Measurements from ENCODE around the gene DMD.

Gene DMD

GRCh38 chrX:32987142-32987541 lies 224.2 kb downstream of the DMD start:
- H3K4me3 ChIP-seq (replicated peaks in 1 of 2; ENCODE audit: low read depth in 2 of 2, low read length in 2 of 2), result no peak overlapping the region
- TF ChIP-seq CTCF (IDR thresholded peaks at IDR 0.05; ENCODE audit: low read depth, low read length), result no peak
- no peak for DNase-seq (ENCODE audit: low read depth in 2 of 2)

- no peak for DNase-seq (ENCODE audit: low read depth in 2 of 2)
- no peak for TF ChIP-seq CTCF (IDR thresholded peaks at IDR 0.05; ENCODE audit: low read depth, low read length)
- H3K4me3 ChIP-seq (replicated peaks in 1 of 2; ENCODE audit: low read depth in 2 of 2, low read length in 2 of 2), result no peak overlapping the region
Measured at GRCh38 chrX:32985544-32985943, 225.8 kb downstream of the DMD start.

GRCh38 chrX:32966821-32967355 lies 244.5 kb downstream of the DMD start:
- no peak for DNase-seq (ENCODE audit: low read depth in 2 of 2)

GRCh38 chrX:32954125-32954524 lies 257.2 kb downstream of the DMD start:
- TF ChIP-seq CTCF (IDR thresholded peaks at IDR 0.05; ENCODE audit: low read depth, low read length), result no peak
- DNase-seq (ENCODE audit: low read depth in 2 of 2), result no peak
- H3K4me3 ChIP-seq (replicated peaks in 1 of 2; ENCODE audit: low read depth in 2 of 2, low read length in 2 of 2), result no peak overlapping the region

More at GRCh38 chrX:32966821-32967355, 244.5 kb downstream of the DMD start:
- TF ChIP-seq CTCF (IDR thresholded peaks at IDR 0.05; ENCODE audit: low read depth, low read length), result no peak
- H3K4me3 ChIP-seq (replicated peaks in 1 of 2; ENCODE audit: low read depth in 2 of 2, low read length in 2 of 2), result no peak overlapping the region

GRCh38 chrX:32948130-32948529 lies 263.2 kb downstream of the DMD start:
- H3K4me3 ChIP-seq (replicated peaks in 1 of 2; ENCODE audit: low read depth in 2 of 2, low read length in 2 of 2), result no peak overlapping the region
- TF ChIP-seq CTCF (IDR thresholded peaks at IDR 0.05; ENCODE audit: low read depth, low read length), result no peak
- DNase-seq (ENCODE audit: low read depth in 2 of 2), result peak in 1 of 2 donors; percentile 10

GRCh38 chrX:32937043-32937442 lies 274.3 kb downstream of the DMD start:
- no peak for TF ChIP-seq CTCF (IDR thresholded peaks at IDR 0.05; ENCODE audit: low read depth, low read length)
- no peak for DNase-seq (ENCODE audit: low read depth in 2 of 2)
- no peak overlapping the region for H3K4me3 ChIP-seq (replicated peaks in 1 of 2; ENCODE audit: low read depth in 2 of 2, low read length in 2 of 2)

GRCh38 chrX:32933548-32933947 lies 277.8 kb downstream of the DMD start:
- DNase-seq (ENCODE audit: low read depth in 2 of 2), result no peak
- TF ChIP-seq CTCF (IDR thresholded peaks at IDR 0.05; ENCODE audit: low read depth, low read length), result no peak
- no peak overlapping the region for H3K4me3 ChIP-seq (replicated peaks in 1 of 2; ENCODE audit: low read depth in 2 of 2, low read length in 2 of 2)
